CD4-positive, alpha-beta T cell treated with Interleukin-1 beta for 1 hour (primary cell): ENCODE measurements around the gene MYO6.
A peak's percentile ranks its signal among the peaks of the same experiment; 100 is the strongest.

Experiments used
- DNase-seq, 2 donors: peaks; one replicate each; pipeline ENCODE4 v3.0.0-alpha.2; 2020 to 2022

Gene MYO6

GRCh38 chr6:75770844-75771243 lies 21.8 kb downstream of the MYO6 start:
- DNase-seq, result no peak

GRCh38 chr6:75775219-75775618 lies 26.2 kb downstream of the MYO6 start:
- no peak for DNase-seq

- no peak for DNase-seq
These were observed 27.4 kb downstream of the MYO6 start for GRCh38 chr6:75776461-75776860.

- DNase-seq, result no peak
These were observed 29.7 kb downstream of the MYO6 start for GRCh38 chr6:75778757-75779156.

GRCh38 chr6:75786152-75786551 lies 37.1 kb downstream of the MYO6 start:
- no peak for DNase-seq

GRCh38 chr6:75788894-75789293 lies 39.9 kb downstream of the MYO6 start:
- DNase-seq, result no peak

GRCh38 chr6:75791881-75792280 lies 42.8 kb downstream of the MYO6 start:
- no peak for DNase-seq

GRCh38 chr6:75794351-75794846 lies 45.4 kb downstream of the MYO6 start:
- no peak for DNase-seq

GRCh38 chr6:75794954-75795739 lies 46.1 kb downstream of the MYO6 start:
- DNase-seq, result no peak

- no peak for DNase-seq
These were observed 47.7 kb downstream of the MYO6 start for GRCh38 chr6:75796723-75797122.

GRCh38 chr6:75800133-75800532 lies 51.1 kb downstream of the MYO6 start:
- no peak for DNase-seq

GRCh38 chr6:75800708-75801505 lies 51.9 kb downstream of the MYO6 start:
- no peak for DNase-seq

GRCh38 chr6:75802366-75802765 lies 53.3 kb downstream of the MYO6 start:
- DNase-seq, result no peak

- no peak for DNase-seq
These were observed 59.5 kb downstream of the MYO6 start for GRCh38 chr6:75808507-75808906.

GRCh38 chr6:75812560-75812959 lies 63.5 kb downstream of the MYO6 start:
- no peak for DNase-seq

GRCh38 chr6:75813476-75814250 lies 64.6 kb downstream of the MYO6 start:
- no peak for DNase-seq

- DNase-seq, result no peak
These were observed 66.7 kb downstream of the MYO6 start for GRCh38 chr6:75815756-75816155.

GRCh38 chr6:75818098-75818855 lies 69.2 kb downstream of the MYO6 start:
- DNase-seq, result no peak

- no peak for DNase-seq
These were observed 70.9 kb downstream of the MYO6 start for GRCh38 chr6:75819776-75820487.

- peak in 1 of 2 donors; percentile 5 for DNase-seq
These were observed 75.1 kb downstream of the MYO6 start for GRCh38 chr6:75824160-75824559.

GRCh38 chr6:75827163-75827562 lies 78.1 kb downstream of the MYO6 start:
- DNase-seq, result no peak
